ENCODE data around the gene ODF2.

DNA sequence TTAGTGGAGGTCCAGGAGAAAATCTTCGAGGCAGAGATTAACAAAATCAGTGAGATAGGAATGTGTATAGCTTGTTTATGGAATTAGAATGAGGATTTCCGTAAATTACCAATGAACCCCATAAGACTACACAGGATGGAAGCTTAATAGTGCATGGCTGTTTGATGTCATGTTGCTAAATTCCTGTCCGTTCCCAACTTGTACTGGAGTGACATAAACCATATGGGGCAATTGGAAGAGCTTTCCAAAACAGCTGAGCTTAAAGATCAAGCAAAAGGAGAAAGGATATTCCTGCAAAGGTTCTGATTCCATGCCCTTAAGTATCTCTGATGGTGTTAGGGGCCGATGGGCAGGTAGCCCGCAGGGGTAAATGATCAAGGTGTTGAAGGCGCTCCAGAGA lies 66.2 kb downstream of the ODF2 start:
- TF ChIP-seq SUZ12 (IDR thresholded peaks at IDR 0.05; ENCODE audit: extremely low read depth, insufficient read depth, insufficient read length), result no peak
- no peak for TF ChIP-seq ZNF274 (IDR thresholded peaks at IDR 0.05; ENCODE audit: low read depth, low read length)
